HG03469 (cell line): Measurements from ENCODE around the gene DCDC1.
"Not testable (repeated sequence)": the region's sequence is repeated elsewhere in the genome, so short reads cannot be mapped to it uniquely, and the experiment has no call there.

Experiments used
- ATAC-seq: cut with Tn5 transposase; IDR thresholded peaks from one replicate; pipeline ENCODE4 v1.9.1; 2021; ENCODE audit warnings: mild to moderate bottlenecking, moderate library complexity, moderate number of reproducible peaks; ENCODE audit not compliant: unreplicated experiment

DCDC1 gene

DNA sequence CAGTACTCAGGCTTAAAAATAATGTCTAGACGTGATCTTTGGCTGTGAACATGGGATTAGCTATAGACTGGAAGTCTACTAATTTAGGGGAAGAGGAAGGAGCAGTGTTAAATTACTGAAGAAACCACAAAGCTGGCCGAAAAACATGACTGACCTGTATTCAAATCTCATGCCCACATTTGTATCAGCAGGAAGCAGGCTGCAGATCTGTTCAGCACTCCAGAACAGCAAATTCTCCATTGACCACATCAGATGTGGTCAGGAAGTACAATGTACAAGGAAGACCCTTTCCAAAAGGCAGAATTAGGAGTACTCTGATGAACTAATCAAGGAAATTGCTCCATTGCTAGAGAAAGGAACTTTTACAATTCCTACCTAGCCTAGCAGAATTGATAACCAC is 31.7 kb downstream of the DCDC1 start:
- no peak for ATAC-seq

DNA sequence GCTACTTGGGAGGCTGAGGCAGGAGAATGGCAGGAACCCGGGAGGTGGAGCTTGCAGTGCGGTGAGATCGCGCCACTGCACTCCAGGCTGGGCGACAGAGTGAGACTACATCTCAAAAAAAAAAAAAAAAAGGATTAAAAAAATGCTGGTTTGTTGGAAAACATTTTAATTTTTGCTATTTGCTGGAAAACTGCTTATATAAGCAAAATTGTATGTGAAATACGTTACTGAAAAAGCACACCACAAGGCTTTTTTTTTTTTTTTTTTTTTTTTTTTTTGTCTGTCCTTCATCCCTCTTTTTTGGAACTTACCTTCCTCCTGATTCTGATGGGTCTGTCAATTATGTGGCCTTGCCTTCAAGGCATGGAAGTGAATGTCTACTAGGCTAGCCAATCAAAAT is 40.8 kb downstream of the DCDC1 start:
- no peak for ATAC-seq

DNA sequence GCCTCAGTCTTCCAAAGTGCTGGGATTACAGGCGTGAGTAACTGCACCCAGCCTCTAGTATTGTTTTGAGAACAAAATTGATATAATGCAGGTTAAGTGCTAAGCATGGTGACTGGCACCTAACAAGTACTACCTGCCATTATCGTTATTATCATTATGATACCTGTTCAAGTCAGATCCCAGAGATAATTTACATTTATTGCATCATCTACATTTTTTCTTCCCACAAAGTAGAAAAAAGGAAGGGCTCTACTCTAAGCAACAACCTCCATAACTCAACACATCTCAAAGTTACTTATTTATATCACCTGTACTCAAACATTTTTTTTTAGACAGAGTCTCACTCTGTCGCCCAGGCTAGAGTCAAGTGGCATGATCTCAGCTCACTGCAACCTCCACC is 42.1 kb downstream of the DCDC1 start:
- ATAC-seq = no peak

- no peak for ATAC-seq
Measured at GRCh38 chr11:31326470-31327148, 42.9 kb downstream of the DCDC1 start.

GRCh38 chr11:31325160-31325559 is 44.4 kb downstream of the DCDC1 start:
- no peak for ATAC-seq

GRCh38 chr11:31323145-31323544 is 46.4 kb downstream of the DCDC1 start:
- ATAC-seq = no peak

DNA sequence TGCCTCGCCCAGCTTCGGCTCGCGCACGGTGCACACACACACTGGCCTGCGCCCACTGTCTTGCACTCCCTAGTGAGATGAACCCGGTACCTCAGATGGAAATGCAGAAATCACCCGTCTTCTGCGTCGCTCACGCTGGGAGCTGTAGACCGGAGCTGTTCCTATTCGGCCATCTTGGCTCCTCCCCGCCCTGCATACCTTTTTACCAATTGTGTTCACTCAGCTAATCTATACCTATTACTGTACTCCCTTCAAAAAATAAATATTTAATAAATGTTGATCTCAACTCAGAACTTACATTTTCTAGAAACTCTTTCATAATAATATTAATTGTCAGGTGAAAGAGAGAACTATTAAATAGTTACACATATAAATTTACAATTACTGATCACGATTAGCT is 48.0 kb downstream of the DCDC1 start:
- not testable (repeated sequence) for ATAC-seq

DNA sequence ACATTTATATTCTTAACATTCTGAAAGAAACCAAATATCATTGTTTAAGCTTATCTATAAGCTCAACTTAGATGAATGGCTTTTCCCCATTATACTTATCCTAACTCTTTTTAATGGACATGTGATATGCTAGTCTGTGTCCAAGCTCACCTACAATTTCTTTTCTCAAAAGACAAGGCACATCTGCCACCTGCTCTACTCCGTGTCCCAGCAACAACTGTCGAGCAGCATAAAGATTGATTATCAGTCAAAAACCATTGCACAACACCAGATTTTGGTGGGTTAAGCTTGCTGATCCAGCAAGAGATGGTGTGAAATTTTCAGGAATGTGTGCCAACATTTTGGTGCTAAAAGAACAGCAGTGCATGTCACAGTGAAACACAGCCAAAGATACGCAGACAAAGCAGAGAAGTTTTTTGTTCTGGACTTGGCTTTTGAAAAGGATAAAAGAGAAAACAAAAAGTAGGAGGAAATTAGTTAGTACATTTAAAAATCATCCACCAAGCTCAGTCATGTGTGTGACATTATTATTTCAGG is 65.8 kb downstream of the DCDC1 start:
- ATAC-seq = no peak

DNA sequence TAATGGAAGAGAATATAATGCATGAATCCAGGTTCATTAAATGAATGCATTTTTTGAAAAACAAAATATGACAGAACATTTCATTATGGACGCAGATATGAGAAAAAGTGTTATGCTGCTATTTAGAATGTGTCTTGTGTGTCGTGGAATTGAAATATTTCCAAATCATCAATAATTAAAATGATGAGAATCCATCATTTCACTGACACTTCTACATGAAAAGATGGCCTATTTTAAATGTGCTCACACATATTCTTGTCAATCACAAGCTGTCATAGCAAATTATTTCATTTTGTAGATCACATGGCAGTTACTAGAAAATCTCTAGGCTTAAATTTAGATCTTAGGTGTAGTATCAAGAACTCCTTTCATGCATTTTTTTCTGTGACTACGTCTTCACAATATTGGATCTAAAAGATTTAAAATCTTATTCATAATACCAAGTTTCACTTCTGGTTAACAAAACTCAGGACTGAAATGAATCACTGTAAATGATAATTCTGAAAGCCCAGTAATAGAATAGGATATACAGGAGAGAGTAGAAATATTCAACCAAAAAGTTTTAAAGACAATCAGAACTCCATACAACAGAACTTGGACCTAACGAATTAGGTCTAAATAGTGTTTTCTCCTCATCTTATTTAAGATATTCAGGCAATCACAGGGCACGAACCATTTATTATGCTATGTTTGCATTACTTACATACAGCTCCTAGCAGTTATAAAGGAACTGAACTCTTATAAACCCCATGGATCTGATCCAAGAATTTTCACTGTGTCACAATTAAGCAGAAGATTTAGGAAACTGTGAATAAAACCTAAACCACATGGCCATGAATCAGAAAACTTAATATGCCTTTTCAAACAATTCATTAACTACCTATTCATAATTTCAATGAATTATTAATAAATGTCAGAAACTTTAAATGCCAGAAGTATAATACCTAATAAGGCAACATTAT is 67.7 kb downstream of the DCDC1 start:
- ATAC-seq = no peak

- ATAC-seq = no peak
Measured at GRCh38 chr11:31295308-31295707, 74.2 kb downstream of the DCDC1 start.

GRCh38 chr11:31273527-31273926 is 96.0 kb downstream of the DCDC1 start:
- not testable (repeated sequence) for ATAC-seq

- no peak for ATAC-seq
Measured at GRCh38 chr11:31267720-31268119, 101.8 kb downstream of the DCDC1 start.

- ATAC-seq = no peak
Measured at GRCh38 chr11:31264834-31265233, 104.7 kb downstream of the DCDC1 start.

GRCh38 chr11:31262761-31263160 is 106.8 kb downstream of the DCDC1 start:
- ATAC-seq = no peak

- no peak for ATAC-seq
Measured at GRCh38 chr11:31259797-31260196, 109.7 kb downstream of the DCDC1 start.

DNA sequence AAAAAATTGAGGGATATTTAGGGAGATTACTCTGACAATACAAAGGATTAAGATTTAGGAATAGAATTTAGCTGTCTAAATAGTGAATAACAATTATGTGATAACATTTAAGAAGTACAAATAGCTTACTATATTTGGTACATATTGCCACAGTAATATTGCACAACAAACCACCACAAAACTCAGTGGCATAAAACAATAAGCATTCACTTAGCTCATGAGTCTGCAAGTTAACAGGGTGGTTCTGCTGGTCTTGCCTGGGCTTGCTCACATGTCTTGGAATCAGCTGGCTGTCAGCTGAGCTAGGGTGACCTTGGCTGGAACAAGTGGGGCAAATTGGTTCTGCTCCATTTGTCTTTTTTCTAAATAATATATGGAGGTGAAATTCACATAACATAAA is 115.1 kb downstream of the DCDC1 start:
- ATAC-seq = no peak

GRCh38 chr11:31248768-31249167 is 120.8 kb downstream of the DCDC1 start:
- no peak for ATAC-seq

- ATAC-seq = no peak
Measured at GRCh38 chr11:31247321-31247720, 122.2 kb downstream of the DCDC1 start.

DNA sequence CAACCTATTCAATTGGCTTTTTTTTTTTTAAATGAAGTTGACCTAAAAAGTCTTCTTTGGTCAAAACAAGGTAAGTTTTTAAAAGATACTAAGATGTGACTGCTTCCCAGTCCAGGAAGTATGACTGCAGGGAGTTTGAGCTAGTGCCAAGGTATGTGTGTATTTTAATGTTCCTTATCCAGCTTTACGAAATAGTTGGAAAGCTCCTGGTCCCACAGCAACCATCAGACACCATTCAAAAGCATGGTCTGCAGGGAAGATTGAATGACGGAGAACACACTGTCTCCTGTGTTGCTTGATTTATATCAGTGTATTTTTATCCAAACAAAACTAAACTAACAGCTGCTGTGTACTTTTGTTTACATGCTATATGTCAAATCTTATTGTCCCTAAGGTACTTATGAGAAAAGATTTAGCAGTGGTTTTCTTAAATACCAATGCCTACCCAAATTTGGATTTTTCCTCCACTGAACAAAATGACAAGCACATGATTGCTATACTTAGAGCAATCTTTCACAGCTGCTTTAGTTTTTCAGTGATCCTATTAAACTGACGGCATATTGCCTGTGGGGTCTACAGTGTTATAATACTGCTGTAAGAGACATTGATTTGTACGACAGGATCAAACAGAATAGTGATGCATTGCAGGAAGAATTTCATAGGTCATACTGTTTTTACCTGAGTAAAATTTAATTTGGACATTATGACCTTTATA is 122.9 kb downstream of the DCDC1 start:
- no peak for ATAC-seq

- ATAC-seq = no peak
Measured at GRCh38 chr11:31243706-31244105, 125.8 kb downstream of the DCDC1 start.

GRCh38 chr11:31240340-31240904 is 129.1 kb downstream of the DCDC1 start:
- no peak for ATAC-seq
